SH-SY5Y (cell line): ENCODE data around the gene RPL19.

Source experiments
- GATA2 ChIP-seq: IDR thresholded peaks from 2 replicates; pipeline ENCODE4 v1.6.1; 2011; ENCODE audit warnings: mild to moderate bottlenecking, low read depth, low read length
- GATA3 ChIP-seq: IDR thresholded peaks from 2 replicates; pipeline ENCODE4 v1.6.1; 2011; ENCODE audit warnings: low read depth, mild to moderate bottlenecking, low read length, moderate library complexity

RPL19 gene

DNA sequence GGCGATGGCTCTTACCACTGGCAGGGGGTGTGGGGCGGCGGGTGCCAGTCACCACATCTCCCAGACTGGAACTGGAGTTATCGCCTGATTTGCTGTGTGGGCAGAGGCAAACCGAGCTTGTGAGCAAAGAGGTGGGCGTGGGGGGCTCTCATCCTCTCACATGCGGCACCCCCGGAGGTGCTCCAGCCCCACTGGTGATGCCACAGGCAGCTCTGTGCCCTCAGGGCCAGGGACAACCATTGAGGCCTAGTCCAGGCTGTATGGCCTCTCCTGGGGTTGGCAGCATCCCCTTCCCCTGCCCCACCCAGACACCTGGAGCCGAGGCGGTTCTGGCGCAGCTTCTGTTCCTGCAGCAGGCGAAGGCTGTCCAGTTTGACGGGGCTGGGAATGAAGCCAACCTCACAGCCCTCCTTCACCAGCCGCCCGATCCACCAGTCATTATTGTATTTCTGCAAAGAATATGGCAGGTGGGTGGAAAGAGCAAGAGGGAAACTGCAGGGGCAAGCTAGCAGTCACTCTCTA is 13.5 kb upstream of the RPL19 start:
- TF ChIP-seq GATA2 (no peak), GATA3 (no peak)

DNA sequence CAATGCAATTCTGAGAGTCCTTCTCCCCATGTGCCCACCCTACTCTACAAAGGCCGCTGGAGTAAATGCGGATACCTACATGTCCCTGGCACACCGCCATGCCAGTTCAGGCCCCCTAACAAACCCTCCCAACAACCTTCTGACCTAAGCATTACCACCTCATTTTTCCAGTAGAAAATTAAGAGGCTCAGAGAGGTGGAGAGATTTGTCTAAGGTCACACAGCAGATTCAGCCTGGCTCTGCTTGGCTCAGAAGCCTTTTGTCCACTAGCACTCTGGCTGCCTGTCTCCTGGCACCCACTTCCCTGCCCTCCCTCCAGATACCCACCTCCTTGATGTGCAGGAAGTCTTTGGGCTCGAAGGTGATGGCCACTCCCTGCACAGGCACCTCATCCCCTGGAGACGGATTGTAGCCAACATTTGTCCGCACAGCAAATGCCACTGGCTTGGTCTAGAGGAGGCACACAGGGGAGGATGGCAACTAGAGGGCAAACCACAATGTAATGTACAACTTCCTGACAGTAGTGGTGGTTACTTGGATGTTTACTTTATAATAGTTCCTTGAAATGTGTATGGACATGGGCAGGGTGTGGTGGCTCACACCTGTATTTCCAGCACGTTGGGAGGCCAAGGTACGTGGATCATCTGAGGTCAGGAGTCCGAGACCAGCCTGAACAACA is 12.8 kb upstream of the RPL19 start:
- TF ChIP-seq GATA2 = no peak

DNA sequence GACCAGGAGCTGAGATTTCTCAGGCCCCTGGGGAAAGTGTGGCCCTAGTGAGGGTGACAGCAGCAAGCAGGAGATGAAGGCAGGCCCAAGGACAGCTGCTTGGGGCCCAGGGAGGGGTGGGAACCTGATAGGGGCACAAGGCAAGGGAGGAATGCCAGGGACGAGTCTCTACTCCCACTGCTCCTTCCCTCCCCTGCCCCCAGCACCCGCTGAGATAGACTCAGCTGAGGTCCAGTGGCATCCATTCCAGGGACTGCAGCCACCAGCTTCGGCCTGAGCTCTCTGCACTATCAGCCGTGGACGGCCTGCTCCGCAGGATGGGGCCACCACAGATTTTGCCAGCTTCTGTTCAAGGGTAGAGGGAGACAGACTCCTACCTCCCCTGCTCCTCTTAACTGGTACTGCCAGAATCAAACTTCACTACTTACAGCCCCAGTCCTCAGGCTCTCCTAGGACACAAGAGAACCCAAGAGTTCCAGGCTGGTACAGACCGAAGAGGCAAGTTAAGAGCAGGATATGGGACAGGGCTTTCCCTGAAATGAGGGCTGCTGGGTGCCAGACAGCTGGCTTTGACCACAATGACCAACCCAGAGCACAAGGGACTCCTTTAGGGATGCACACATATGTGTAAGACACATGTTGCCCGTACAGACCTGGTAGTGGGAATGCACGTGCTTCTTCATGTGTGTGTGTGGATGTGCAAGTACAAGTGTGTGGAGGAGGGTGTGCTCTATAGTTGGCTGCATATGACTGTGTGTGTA is 8.2 kb upstream of the RPL19 start:
- TF ChIP-seq GATA2 (no peak), GATA3 (no peak)

- TF ChIP-seq GATA2 (no peak), GATA3 (no peak)
These were observed 7.2 kb upstream of the RPL19 start for GRCh38 chr17:39192901-39193300.

DNA sequence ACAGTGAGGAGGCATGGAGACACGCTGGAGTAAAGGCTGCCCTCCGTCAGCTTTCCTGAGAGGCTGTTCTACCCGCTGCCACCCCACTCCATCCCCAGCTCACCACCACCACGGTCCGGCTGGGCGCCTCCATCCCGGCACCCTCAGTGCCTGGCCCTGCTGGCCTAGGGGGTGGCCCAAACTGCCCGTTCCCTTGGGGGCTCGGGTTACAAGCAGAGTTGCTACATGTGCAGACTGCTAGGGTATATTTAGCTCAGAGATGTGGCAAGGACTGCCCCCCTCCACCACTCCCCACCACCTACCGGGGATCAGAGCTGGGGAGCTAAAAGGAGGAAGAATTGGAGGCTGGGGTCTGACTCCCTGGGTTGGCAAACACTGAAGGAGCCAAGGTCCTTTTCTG is 6.7 kb upstream of the RPL19 start:
- no peak for TF ChIP-seq GATA3
- no peak for TF ChIP-seq GATA2

DNA sequence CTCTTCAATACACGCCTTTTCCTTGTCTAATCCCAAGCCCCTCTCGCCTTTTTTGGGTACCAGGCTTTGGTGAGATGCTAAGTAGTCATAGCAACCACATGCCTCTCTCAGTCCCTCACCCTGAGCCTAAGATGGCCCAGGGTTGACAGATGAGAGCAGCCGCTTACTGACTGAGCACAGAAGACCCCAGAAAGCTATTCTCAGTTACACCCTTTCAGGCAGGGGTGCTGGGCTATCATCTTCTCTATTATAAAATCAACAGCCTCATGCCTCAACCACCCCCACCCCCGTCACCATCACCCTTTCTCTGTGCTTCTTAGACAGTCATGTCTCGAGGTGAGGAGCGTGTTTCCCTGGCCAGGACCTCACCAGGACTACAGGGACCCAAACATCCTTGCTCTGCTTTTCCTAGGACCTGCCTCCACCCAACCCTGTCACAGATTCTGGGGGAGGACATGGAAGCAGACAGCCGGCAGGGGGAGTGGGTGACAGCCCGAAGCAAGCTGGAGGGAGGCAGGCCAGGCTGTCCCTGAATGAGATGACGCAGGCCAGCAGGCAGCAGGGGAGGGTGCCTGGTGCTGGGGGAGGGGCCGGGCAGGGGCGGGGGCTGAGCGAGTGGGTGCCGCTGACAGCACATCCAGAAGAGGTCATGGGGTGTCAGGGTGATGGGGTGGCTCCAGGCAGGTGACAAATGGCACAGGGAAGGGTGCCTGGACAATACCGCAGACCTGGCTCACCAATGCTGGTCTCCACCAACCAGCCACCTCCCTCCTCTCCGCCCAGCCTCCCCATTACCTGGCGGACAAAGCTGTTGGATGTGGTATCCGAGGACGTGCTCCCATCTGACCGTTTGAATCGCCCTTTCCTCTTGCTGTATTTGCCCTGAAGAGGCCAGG is 5.7 kb upstream of the RPL19 start:
- TF ChIP-seq GATA3 (no peak), GATA2 (no peak)

DNA sequence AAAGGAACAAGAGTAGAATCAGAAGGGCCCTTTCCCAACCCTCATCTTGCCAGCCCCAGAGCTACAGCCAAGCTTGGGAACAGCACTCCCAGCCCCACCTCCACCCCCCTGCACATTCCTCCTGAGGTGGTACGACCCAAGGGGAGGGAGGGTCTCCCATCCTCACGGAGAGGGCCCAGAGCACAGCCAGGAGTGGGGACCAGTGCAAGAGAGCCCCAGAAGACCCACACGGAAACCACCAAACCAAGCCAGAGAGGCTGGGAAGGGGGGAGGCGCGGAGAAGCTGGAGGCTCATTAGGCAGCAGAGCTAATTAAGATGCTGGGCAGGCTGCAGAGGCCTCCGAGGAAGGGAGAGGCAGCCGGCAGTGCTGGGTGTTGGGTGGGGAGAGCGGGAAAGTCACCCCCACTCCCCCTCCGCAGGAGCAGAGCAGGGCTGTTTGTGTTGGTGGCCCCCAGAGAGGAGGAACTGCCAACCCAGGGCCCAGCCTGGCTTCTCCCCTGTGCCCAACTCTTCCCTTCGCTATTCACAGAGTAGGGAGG is 5.0 kb upstream of the RPL19 start:
- TF ChIP-seq GATA3 (no peak), GATA2 (no peak)

DNA sequence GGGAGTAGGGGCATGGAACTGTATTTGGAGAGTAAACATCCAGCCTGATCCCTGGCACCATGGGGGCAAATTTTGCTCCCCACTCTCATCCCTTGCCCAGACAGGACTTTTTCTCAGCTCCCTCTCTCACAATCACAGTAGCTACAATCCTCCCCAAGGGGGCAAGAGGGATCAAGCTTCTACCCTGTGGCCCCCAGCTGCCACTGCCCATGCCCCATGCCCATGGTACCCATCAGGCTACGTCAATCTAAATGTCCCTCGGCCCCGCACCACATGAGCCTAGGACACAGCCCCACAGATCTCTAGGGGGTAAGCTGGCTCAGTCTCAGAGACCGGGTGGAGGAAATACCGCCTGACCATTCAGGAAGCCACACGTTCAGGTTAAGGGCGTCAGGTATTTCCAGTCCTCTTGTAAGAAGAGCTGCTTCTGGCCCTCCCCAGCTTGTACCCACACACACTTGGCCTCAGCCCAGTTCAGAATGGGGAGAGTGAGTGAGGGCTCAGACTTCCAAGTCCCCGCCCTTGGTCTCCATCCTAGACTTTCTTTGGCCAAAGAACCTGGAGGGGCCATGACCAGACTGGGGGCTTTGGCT is 4.4 kb upstream of the RPL19 start:
- TF ChIP-seq GATA3 = no peak
- no peak for TF ChIP-seq GATA2

DNA sequence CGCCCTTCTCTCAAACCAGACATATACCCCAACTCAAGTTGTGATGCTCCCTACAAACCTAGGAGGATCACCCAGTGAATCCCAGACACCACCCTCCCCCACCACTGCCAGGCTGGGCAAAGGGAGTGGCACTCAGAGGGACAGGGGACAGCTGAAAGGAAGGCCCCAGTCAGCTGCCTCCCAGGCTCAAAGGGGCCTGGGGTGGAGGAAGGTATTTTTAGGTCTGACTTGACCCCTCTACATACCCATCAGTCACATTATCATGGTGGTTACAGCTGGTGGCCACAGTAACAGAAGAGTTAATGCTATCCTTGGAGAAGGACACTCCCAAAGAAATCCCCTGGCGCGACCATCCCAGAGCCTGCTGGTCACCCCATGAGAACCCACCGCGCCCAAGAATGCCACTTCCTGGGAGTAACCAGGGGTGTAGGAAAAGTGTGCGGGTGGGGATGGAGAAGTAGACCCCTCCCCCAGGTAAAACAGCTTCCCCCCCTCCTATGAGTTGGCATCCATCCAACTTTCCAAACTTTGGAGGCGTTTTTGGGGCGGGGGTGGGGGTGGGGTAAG is 3.8 kb upstream of the RPL19 start:
- TF ChIP-seq GATA2 (no peak), GATA3 (no peak)

- TF ChIP-seq GATA2 (no peak), GATA3 (no peak)
These were observed 3.2 kb upstream of the RPL19 start for GRCh38 chr17:39196808-39197291.

- TF ChIP-seq GATA2 (no peak), GATA3 (no peak)
These were observed 2.5 kb upstream of the RPL19 start, which contains the start of gene CACNB1 for GRCh38 chr17:39197380-39198185. CACNB1 (minus strand) TSS chr17:39197669; CDS start chr17:39197495, 174 bp downstream.

DNA sequence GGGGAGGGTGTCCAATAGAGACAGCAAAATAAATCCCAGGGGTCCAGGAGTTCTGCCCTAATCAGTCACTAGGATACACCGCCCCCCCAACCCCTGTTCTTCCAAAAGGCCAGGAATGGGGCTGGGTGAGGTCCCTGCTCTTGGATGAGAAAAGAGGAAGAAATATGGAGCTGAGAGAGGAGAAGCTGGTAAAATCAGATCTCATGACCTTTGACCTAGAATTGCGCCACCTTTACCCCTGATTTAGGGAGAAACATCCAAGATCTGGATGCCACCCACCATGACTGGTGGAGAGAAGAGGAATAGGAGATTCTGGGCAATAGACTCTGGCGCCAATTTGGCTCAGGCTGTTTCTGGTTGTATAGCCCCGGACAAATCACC is 1.9 kb upstream of the RPL19 start:
- TF ChIP-seq GATA2 (no peak), GATA3 (no peak)

DNA sequence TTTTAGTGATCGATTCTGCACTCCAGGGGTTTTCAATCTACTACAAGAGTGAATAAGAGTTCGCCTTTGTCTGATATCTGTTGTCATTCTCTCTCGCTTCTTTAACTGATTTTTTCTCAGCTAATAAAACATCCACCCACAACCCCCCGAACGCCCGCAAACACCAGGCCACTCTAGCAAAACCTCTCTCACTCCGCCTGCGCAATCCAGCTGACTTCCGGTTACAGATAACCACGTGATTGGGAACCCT is 338 bp upstream of the RPL19 start:
- TF ChIP-seq GATA3 = no peak
- TF ChIP-seq GATA2 = no peak

DNA sequence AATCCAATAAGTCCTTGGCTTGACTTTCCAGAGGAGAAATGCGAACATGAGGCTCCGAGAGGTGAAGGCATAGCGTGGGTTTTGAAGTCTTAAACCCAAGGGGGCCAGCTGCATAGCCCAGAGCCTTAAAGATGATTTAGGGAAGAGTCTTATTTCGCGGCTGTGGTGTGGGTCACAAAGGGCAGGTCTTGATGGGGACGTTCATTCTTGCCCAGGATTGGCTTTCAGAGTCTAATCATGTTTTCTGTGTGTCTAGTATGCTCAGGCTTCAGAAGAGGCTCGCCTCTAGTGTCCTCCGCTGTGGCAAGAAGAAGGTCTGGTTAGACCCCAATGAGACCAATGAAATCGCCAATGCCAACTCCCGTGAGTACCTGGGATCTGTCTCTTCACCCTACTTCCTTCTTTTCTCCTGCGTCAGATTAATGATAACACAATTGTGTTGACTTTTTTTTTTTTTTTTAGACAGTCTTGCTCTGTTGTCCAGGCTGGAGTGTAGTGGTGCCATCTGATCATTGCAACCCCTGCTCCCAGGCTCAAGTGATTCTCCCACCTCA is 951 bp downstream of the RPL19 start:
- TF ChIP-seq GATA2 = no peak
